ENCODE measurements around the gene RAB40C.

The RAB40C gene

GRCh38 chr16:616733-617586 is 27.1 kb downstream of the RAB40C start:
- no peak overlapping the region for H3K4me3 ChIP-seq (ENCODE audit: control insufficient read depth, low read depth, low read length)
- no peak for DNase-seq (ENCODE audit: low read depth)
- no peak for TF ChIP-seq CTCF (IDR thresholded peaks at IDR 0.05; ENCODE audit: control insufficient read depth, insufficient read depth, low read depth, low read length, missing control alignments)

GRCh38 chr16:617855-618254 is 28.0 kb downstream of the RAB40C start:
- no peak overlapping the region for H3K4me3 ChIP-seq (ENCODE audit: control insufficient read depth, low read depth, low read length)
- TF ChIP-seq CTCF (IDR thresholded peaks at IDR 0.05; ENCODE audit: control insufficient read depth, insufficient read depth, low read depth, low read length, missing control alignments) = no peak
- DNase-seq (ENCODE audit: low read depth) = no peak

GRCh38 chr16:619476-620100 is 29.7 kb downstream of the RAB40C start:
- no peak overlapping the region for H3K4me3 ChIP-seq (ENCODE audit: control insufficient read depth, low read depth, low read length)
- no peak for DNase-seq (ENCODE audit: low read depth)
- TF ChIP-seq CTCF (IDR thresholded peaks at IDR 0.05; ENCODE audit: control insufficient read depth, insufficient read depth, low read depth, low read length, missing control alignments) = no peak

GRCh38 chr16:620700-621525 is 31.0 kb downstream of the RAB40C start:
- no peak for TF ChIP-seq CTCF (IDR thresholded peaks at IDR 0.05; ENCODE audit: control insufficient read depth, insufficient read depth, low read depth, low read length, missing control alignments)
- DNase-seq (ENCODE audit: low read depth) = no peak
- no peak overlapping the region for H3K4me3 ChIP-seq (ENCODE audit: control insufficient read depth, low read depth, low read length)

GRCh38 chr16:621526-622105 is 31.8 kb downstream of the RAB40C start:
- no peak overlapping the region for H3K4me3 ChIP-seq (ENCODE audit: control insufficient read depth, low read depth, low read length)
- TF ChIP-seq CTCF (IDR thresholded peaks at IDR 0.05; ENCODE audit: control insufficient read depth, insufficient read depth, low read depth, low read length, missing control alignments) = no peak
- no peak for DNase-seq (ENCODE audit: low read depth)

- no peak overlapping the region for H3K4me3 ChIP-seq (ENCODE audit: control insufficient read depth, low read depth, low read length)
- DNase-seq (ENCODE audit: low read depth) = no peak
- no peak for TF ChIP-seq CTCF (IDR thresholded peaks at IDR 0.05; ENCODE audit: control insufficient read depth, insufficient read depth, low read depth, low read length, missing control alignments)
Observed at GRCh38 chr16:622920-623280, 33.0 kb downstream of the RAB40C start.
